Measurements from ENCODE around the gene MED22. TPM values are rescaled to one million over a fixed set of nuclear protein-coding genes. Genes with fewer than 3 reads are reported as not detected.

Gene MED22
- total and polyA plus RNA-seq, 2 experiments from 2014 or later, result 20.9 to 85.7 TPM

DNA sequence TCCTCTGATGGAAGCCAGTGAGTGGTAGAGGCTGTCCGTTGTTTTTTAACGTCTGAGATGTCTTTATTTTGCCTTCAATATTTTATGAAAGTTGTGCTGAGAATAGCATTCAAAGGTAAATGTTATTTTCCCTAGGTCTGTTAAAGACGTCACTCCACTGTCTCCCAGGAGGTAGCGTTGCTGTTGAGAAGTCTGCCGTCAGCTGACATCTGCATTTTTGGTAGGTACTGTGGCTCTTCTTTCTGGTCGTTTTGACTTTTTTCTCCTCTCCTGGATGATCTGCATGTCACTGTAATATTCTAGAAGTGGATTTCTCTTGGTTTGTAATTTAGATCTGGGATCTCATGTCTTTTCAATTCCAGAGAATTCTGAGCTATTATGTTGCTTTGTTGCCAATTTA lies 38.3 kb downstream of the MED22 start (continued):
- no peak for TF ChIP-seq ZNF462 (CRISPR knock-in tag; IDR thresholded peaks at IDR 0.05)
- TF ChIP-seq, protein P1, sequence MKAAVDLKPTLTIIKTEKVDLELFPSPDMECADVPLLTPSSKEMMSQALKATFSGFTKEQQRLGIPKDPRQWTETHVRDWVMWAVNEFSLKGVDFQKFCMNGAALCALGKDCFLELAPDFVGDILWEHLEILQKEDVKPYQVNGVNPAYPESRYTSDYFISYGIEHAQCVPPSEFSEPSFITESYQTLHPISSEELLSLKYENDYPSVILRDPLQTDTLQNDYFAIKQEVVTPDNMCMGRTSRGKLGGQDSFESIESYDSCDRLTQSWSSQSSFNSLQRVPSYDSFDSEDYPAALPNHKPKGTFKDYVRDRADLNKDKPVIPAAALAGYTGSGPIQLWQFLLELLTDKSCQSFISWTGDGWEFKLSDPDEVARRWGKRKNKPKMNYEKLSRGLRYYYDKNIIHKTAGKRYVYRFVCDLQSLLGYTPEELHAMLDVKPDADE (IDR thresholded peaks at IDR 0.05), result no peak
- no peak for TF ChIP-seq ZNF331 (CRISPR knock-in tag; IDR thresholded peaks at IDR 0.05; ENCODE audit: low read depth)
- no peak for TF ChIP-seq EZH2phosphoT487 (IDR thresholded peaks at IDR 0.05; ENCODE audit: unreplicated experiment)

GRCh38 chr9:133307301-133307700 lies 40.6 kb downstream of the MED22 start:
- no peak overlapping the region for H3K27ac ChIP-seq (ENCODE audit: low read depth)
- no peaks in the 10 kb centered on the region for H3K36me3 ChIP-seq (ENCODE audit: insufficient read depth)
- H3K4me1 ChIP-seq (ENCODE audit: insufficient read depth), result no peaks in the 10 kb centered on the region
- Mint-ChIP-seq H3K9me3 (peaks cover 10% of the 10 kb centered on the region), H3K27ac (no peak overlapping the region), H3K4me3 (no peak overlapping the region), H3K36me3 (ENCODE audit: low read depth) (peaks cover 8% of the 10 kb centered on the region), H3K27me3 (ENCODE audit: insufficient read depth, low read depth, poor library complexity) (no peaks in the 10 kb centered on the region), H3K4me1 (no peaks in the 10 kb centered on the region)
- 0 out of 2 replicates have a peak overlapping the region, but pooled peaks have one; percentile 18 for H2AFZ ChIP-seq
- no peak for ATAC-seq
- H3F3A ChIP-seq (replicated peaks; ENCODE audit: low read depth), result no peaks in the 10 kb centered on the region
- no peak for DNase-seq (ENCODE audit: low spot score)
- no peak overlapping the region for H3K4me2 ChIP-seq
- no peak overlapping the region for H3K4me3 ChIP-seq
- no peaks in the 10 kb centered on the region for H4K20me1 ChIP-seq (replicated peaks; ENCODE audit: insufficient read depth)
- H3K9me2 ChIP-seq (ENCODE audit: insufficient read depth), result no peaks in the 10 kb centered on the region
- no peaks in the 10 kb centered on the region for H3K27me3 ChIP-seq (ENCODE audit: insufficient read depth)
- H3K79me2 ChIP-seq (replicated peaks; ENCODE audit: insufficient read depth), result no peaks in the 10 kb centered on the region
- TF ChIP-seq STAT1 (IDR thresholded peaks at IDR 0.05; ENCODE audit: unreplicated experiment) (no peak), POLR2AphosphoS5 (IDR thresholded peaks at IDR 0.05; ENCODE audit: low read depth) (no peak), EZH2phosphoT487 (IDR thresholded peaks at IDR 0.05; ENCODE audit: unreplicated experiment) (no peak), EZH2 (IDR thresholded peaks at IDR 0.05; ENCODE audit: low read depth, unreplicated experiment) (no peak)
- TF ChIP-seq, protein P2, sequence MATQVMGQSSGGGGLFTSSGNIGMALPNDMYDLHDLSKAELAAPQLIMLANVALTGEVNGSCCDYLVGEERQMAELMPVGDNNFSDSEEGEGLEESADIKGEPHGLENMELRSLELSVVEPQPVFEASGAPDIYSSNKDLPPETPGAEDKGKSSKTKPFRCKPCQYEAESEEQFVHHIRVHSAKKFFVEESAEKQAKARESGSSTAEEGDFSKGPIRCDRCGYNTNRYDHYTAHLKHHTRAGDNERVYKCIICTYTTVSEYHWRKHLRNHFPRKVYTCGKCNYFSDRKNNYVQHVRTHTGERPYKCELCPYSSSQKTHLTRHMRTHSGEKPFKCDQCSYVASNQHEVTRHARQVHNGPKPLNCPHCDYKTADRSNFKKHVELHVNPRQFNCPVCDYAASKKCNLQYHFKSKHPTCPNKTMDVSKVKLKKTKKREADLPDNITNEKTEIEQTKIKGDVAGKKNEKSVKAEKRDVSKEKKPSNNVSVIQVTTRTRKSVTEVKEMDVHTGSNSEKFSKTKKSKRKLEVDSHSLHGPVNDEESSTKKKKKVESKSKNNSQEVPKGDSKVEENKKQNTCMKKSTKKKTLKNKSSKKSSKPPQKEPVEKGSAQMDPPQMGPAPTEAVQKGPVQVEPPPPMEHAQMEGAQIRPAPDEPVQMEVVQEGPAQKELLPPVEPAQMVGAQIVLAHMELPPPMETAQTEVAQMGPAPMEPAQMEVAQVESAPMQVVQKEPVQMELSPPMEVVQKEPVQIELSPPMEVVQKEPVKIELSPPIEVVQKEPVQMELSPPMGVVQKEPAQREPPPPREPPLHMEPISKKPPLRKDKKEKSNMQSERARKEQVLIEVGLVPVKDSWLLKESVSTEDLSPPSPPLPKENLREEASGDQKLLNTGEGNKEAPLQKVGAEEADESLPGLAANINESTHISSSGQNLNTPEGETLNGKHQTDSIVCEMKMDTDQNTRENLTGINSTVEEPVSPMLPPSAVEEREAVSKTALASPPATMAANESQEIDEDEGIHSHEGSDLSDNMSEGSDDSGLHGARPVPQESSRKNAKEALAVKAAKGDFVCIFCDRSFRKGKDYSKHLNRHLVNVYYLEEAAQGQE (IDR thresholded peaks at IDR 0.05; ENCODE audit: unreplicated experiment), result no peak
